Glomerular visceral epithelial cell (primary cell): ENCODE results near the gene EBNA1BP2.
"Not testable (repeated sequence)": the region's sequence is repeated elsewhere in the genome, so short reads cannot be mapped to it uniquely, and the experiment has no call there.

ENCODE experiments used
- DNase-seq: peaks from one replicate; pipeline ENCODE4 v3.0.0-alpha.2; 2016; ENCODE audit errors: extremely low spot score

Gene EBNA1BP2

DNA sequence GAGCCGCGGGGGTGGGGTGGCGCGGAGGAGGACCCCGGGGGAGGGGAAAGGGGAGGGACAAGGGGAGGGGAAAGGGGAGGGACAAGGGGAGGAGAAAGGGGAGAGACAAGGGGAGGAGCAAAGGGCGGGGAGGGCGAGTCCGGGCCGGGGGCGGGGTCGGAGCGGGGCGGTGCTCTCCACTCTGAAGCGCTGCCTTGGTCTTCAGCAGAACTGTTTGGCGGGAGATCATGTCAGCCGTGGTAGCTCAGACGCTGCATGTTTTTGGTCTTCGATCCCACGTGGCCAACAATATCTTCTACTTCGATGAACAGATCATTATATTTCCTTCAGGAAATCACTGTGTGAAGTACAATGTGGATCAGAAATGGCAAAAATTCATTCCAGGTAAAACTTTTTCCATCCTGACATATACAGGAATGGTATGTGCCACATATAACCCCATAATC lies 460 bp upstream of the EBNA1BP2 start:
- DNase-seq: peak; percentile 92

GRCh38 chr1:43171312-43171875 lies 696 bp downstream of the EBNA1BP2 start:
- DNase-seq: no peak

DNA sequence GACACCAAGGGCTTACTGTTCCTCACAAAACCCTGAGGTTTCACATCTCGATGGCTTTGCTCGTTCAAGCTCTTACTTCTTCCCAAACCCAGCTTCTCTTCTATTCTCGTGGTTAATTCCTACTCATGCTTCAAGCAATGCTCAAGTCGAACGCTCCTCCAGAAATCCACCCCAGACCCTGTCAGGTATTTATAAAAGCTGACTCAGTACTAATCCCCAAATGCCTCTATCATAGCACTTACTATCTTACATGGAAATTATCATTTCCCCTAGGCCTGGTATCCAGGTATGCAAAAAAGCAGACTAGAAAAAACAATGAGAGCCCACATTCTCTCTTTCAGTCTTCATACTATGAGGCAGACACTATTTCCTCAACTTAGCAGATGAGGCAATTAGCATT lies 6.3 kb downstream of the EBNA1BP2 start:
- DNase-seq: no peak

- no peak for DNase-seq
Measured at GRCh38 chr1:43165162-43165561, 6.9 kb downstream of the EBNA1BP2 start.

- no peak for DNase-seq
Measured at GRCh38 chr1:43156026-43156425, 16.1 kb downstream of the EBNA1BP2 start.

DNA sequence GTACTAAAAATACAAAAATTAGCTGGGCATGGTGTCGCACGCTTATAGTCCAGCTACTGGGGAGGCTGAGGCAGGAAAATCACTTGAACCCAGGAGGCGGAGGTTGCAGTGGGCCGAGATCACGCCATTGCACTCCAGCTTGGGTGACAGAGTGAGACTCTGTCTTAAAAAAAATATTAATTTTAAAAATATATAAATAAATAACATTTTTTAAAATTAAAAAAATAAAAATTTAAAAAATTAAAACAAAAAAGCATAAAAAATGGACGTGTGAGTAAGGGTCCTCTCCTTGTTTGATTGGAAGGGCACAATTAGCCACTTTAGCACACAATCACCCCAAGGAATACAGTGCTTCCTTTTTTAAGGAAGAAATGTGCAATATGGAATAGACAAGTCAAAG lies 18.6 kb downstream of the EBNA1BP2 start:
- no peak for DNase-seq

- DNase-seq: no peak
Measured at GRCh38 chr1:43152866-43153265, 19.2 kb downstream of the EBNA1BP2 start.

- DNase-seq: no peak
Measured at GRCh38 chr1:43149889-43150288, 22.2 kb downstream of the EBNA1BP2 start.

GRCh38 chr1:43147625-43148327 lies 24.3 kb downstream of the EBNA1BP2 start:
- DNase-seq: peak; percentile 68

DNA sequence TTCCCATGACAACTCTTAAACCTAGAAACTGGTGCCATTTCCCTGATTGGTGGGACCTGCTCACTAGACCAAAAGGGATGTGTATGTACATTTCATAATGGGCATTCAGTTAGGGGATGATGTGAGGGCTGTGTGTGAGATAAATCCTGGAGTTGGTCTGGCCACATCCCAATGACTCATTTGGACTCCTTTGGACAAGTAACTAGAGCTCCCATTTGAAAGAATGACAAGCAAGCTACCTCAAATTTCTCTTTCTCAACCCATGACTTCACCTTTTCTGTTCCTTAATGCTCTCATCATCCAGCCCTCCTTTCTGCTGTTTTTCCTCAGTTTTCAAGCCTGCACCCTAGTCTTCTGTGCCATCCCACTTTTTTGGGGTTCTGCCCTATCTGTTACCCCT lies 27.9 kb downstream of the EBNA1BP2 start:
- peak; percentile 40 for DNase-seq

- no peak for DNase-seq
Measured at GRCh38 chr1:43143441-43143888, 28.6 kb downstream of the EBNA1BP2 start.

GRCh38 chr1:43140583-43140982 lies 31.5 kb downstream of the EBNA1BP2 start:
- DNase-seq: no peak

GRCh38 chr1:43140010-43140409 lies 32.1 kb downstream of the EBNA1BP2 start:
- DNase-seq: no peak

GRCh38 chr1:43139295-43139694 lies 32.8 kb downstream of the EBNA1BP2 start:
- not testable (repeated sequence) for DNase-seq

- DNase-seq: no peak
Measured at GRCh38 chr1:43137445-43138052, 34.5 kb downstream of the EBNA1BP2 start.

DNA sequence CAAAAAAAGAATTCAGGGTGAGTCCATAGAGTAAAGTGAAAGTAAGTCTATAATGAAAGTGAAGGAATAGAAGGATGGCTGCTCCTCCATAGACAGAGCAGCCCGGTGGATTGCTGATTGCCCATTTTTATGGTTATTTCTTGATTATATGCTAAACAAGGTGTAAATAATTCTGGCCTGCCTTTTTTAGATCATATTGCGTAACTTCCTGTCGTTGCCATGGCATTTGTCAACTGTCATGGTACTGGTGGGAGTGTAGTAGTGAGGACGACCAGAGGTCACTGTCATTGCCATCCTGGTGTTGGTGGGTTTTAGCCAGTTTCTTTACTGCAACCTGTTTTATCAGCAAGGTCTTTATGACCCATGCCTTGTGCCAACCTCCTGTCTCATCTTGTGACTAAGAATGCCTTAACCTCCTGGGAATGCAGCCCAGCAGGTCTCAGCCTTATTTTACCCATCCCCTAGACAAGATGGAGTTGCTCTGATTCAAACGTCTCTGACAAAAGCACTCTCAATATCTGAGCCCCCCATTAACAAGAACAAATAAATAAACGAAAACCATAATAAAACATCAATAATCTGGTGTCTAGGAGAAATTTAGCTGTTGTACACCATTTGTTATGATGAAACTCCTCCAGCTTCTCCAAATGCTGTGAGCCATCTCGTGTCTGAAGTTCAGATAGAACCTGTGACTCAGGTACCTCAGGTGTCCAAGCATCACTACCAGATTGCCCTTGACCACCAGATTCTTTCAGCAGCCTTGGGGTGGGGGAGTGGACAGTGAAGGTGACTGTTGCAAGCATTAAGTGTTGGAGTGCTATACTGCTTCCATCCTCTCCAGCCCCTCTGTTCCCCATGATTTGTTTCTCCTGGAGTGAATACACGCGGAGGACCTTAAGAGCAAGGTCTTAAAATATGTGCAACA lies 36.0 kb downstream of the EBNA1BP2 start:
- no peak for DNase-seq

DNA sequence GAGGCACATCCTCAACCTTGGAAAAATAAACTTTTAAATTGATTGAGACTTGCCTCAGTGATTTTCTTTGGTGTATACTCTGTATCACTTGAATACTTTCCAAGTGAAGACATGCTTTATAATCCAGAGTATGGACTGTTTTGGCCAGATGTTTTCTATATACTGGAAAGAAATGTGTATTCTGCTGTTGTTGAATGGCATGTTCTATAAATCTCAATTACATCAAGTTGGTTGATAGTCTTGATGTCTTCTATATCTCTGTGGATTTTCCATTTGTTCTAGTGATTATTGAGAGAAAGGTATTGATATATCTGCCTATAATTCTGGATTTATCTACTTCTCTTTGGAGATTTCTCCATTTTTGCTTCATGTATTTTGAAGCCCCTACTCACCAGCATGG lies 37.5 kb downstream of the EBNA1BP2 start:
- DNase-seq: no peak

DNA sequence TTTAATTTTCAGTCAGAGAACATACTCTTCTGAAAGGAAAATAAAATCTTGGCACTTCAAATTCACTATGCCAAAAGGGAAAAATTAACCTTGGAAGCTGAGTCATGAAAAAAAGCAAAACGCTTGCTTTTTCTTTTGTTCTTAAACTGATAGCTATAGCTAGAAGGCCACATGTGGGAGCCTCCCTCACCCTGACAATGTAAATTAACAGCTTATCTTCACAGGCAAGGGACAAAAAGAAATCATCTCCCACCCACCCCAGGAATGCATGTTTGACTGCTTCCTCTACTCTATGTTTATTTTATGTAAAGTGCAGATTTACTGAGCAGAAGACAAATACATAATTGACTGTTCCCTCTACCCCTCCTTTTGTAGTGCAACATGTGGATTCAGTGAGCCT lies 38.0 kb downstream of the EBNA1BP2 start:
- DNase-seq: no peak

DNA sequence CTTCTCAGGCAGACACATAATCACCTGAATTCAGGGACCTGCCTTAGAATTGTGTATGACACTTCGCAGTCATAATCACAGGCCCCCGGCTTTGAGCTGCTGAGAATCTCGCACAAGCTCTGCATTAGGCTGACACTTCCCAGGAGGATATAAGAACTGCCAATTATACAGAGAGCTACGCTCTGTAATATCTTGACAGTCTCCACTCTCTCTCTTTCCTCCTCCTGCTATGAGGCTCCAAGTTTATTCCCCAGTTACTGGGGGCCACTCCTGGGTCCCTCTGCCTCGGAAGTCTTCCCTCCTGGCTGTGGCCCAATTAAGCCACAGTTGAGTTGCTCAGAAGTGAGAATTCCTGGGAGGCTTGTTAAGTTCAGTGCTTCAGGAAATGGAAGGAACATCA lies 42.7 kb downstream of the EBNA1BP2 start:
- DNase-seq: no peak

- no peak for DNase-seq
Measured at GRCh38 chr1:43128816-43129215, 43.3 kb downstream of the EBNA1BP2 start.

DNA sequence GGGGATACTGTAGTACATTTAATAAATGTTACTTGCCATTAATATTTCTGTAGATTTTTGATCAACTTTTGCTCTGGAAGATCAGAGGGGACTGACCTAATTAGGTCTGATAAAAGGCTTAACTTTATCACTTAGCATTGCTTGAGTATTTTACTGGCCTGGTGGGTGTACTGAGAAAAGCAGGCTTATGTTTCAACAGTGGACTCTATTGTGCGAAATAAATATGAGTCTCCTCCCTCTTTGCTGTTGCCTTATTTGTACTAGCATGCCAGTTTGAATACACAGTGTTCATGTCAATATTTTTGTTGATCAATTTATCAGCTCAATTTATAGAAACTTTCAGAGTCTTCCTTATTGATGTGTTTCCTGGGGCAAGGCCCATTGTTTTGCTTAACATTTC lies 49.1 kb downstream of the EBNA1BP2 start:
- no peak for DNase-seq

- DNase-seq: no peak
Measured at GRCh38 chr1:43121256-43121900, 50.7 kb downstream of the EBNA1BP2 start.
